ENCODE results near the gene FIBCD1.

- no peak for TF ChIP-seq POLR2AphosphoS5 (IDR thresholded peaks at IDR 0.05)
- no peak for TF ChIP-seq POLR2A (IDR thresholded peaks at IDR 0.05)
- no peak for TF ChIP-seq CTCF (IDR thresholded peaks at IDR 0.05)
These were observed 8.8 kb downstream of the FIBCD1 start for GRCh38 chr9:130930132-130930803.

Measured in suprapubic skin (tissue), 4 donors.